Activated CD8-positive, alpha-beta memory T cell treated with anti-CD3 and anti-CD28 coated beads, Interleukin-2, amount 50 U/mL, for 24 hours (primary cell): ENCODE data around the gene ROR2.
"Not testable (repeated sequence)": the region's sequence is repeated elsewhere in the genome, so short reads cannot be mapped to it uniquely, and the experiment has no call there.

Source experiments
- DNase-seq: peaks from one replicate; pipeline ENCODE4 v3.0.0-alpha.2; 2020; ENCODE audit errors: extremely low read depth

The ROR2 gene

DNA sequence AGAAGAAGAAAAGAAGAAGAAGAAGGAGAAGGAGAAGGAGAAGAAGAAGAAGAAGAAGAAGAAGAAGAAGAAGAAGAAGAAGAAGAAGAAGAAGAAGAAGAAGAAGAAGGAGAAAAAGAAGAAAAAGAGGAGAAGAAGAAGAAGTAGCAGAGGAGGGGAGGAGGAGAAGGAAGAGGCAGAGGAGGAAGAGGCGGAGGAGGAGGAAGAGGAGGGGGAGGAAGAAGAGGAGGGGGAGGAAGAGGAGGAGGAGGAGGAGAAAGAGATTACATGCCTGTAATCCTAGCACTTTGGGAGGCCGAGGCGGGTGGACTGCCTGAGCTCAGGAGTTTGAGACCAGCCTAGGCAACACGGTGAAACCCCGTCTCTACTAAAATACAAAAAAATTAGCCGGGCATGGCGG is 315.2 kb downstream of the ROR2 start:
- not testable (repeated sequence) for DNase-seq

DNA sequence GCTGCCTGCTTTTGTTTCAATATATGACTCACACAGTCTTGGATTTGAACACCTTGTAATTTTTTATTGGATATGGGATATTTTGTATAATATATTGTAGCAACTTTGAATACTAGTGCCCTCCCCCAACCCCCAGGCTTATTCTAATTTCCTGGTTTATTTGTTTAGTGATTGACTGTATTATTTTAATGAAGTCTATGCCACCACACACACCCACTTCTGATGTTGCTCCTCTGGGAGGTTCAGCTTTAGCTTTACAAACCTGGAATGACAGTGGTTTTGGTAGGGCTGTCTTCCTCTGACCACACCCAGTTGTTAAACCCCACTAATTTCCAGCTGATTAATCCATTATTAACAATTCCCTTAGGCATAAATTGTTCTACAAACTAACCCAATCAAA is 320.3 kb downstream of the ROR2 start:
- DNase-seq: no peak

DNA sequence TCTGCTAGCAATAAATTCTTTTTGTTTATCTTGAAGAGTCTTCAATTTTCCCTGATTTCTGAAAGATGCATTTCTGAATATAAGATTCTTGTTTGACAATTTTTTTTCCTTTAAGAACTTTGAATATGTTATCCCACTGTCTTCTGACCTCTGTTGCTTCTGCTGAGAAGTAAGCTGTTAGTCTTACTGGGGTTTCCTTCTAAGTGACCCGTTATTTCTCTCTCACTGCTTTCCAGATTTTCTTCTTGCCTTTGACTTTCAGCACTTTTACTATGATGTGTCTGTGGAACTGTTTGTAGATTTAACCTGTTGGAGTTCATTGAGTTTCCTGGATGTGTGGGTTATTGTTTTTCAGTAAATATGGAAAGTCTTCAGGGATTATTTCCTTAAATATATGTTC is 321.1 kb downstream of the ROR2 start:
- DNase-seq: no peak

DNA sequence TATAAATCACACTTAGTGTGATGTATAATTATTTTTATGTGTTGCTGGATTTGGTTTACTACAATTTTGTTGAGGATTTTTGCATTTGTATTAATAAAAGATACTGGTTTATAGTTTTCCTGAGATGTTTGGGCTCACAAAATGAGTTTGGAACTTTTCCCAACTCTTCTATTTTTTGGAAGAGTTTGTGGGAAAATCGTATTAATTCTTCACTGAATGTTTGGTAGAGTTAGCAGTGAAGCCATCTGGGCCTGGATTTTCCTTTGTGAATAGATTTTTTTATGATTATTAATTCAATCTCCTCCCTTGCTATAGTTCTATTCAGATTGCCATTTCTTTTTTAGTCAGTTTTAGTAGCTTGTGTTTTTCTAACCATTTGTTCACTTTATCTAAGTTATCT is 324.7 kb downstream of the ROR2 start:
- DNase-seq: no peak

DNA sequence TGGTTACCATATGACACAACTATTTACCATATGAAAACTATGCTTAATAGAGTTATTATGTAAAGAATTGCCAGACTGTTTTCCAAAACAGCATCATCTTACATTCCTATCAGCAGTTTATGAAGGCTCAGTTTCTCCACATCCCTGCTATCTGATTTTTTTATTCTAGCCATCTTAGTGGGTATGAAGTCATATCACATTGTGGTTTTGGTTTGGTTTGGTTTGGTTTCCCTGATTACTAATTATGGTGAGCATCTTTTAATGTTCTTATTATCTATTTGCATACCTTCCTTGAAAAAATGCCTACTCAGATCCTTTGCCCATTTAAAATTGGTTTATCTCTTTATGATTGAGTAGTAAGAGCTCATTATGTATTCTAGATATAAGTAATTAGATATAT is 327.0 kb downstream of the ROR2 start:
- DNase-seq: no peak

DNA sequence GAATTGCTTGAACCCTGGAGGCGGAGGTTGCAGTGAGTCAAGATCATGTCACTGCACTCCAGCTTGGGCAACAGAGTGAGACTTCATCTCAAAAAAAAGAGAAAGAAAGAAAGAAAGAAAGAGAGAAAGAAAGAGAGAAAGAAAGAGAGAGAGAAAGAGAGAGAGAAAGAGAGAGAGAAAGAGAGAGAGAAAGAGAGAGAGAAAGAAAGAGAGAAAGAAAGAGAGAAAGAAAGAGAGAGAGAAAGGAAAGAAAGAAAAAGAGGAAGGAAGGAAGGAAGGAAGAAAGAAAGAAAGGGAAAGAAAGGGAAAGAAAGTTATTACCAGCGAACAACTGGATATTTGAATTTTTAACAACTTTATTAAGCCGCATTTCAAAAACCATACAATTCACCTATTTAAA is 327.9 kb downstream of the ROR2 start:
- DNase-seq: not testable (repeated sequence)

DNA sequence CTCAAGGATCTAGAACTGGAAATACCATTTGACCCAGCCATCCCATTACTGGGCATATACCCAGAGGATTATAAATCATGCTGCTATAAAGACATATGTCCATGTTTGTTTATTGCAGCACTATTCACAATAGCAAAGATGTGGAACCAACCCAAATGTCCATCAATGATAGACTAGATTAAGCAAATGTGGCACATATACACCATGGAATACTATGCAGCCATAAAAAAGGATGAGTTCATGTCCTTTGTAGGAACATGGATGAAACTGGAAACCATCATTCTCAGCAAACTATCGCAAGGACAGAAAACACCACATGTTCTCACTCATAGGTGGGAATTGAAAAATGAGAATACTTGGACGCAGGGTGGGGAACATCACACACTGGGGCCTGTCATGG is 336.0 kb downstream of the ROR2 start:
- not testable (repeated sequence) for DNase-seq

DNA sequence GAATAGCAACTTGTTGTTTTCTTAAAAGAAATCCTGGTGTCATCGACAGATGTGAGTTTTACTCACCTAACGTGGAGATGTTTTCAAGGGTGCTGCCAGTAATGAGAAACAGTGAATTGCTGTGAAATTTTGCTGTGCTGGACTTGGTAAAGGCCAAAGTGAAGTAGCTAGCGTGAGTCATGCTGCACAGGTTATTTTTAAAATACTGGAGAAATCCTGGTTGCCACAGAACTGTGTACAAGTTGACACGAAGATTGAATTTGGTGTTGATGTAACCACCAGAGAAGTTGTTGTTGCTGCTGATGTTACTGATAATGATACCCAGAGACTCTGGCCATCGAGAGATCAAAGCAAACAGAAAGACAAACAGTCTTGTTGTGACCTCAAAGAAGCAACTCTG is 338.4 kb downstream of the ROR2 start:
- no peak for DNase-seq

DNA sequence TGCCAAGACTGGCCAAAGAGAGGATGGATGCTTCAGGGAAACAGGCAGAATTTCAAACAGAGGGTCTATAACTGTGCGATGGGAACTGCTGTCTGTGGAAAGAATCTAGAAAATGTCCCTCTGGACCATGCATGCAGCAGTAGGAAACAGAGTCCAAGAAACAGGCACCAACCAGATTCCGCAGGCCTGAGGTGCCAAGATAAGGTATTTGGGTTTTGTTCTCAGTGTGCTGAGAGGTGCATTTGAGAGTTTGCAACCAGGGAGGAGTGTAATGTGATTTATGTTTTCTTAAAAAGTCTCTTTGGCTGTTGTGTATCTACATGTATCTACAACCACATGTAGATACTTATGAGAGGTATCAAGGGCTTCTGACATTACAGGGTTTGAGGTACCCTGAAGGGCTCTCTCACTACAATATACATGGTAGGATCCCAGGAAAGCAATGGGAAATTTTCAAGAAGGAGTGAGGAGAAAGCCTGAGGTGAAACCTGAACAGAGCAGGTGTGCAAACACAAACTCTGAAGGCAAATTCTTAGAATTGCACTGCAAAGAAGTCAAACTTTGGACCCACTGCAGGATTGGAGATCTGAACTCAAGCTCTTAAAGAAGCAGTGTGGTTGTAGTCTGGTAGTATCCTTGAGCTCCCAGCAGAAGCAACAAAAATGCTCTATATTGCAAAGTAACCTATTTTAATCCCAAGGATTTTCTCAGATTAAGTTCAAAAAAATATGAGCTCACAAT is 343.6 kb downstream of the ROR2 start:
- DNase-seq: no peak

DNA sequence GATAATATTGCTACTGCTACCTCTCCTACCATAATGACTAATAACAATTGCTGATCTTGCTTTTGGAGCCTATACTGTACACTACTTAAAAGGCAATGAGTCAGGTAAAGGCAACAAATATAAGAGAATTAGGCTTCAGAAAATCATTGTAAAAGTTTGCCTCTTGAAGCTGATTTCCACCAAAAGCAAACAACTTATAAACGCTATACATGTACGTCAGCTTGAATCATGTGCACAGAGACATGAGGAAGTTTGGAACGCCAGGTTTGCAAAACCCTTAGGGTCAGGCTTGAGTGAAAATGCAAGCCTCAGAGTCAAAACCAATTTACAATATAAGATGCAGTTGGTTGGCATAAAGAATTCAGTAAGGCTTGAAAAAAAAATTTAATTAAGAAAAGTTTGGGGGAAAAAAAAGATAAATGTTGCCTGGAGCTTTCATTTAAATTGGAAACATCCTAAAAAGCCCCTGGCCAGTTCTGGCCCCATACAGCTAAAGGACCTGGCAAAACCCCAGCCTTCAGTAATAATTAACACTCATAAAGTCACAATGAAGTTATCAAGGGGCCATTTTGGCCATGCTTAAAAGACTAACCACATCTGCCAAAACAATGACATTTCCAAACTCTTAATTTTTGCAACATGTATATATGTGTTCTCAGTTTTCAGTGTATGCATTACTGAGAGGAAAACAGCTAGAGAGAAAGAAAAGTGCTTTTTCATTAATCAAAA is 345.4 kb downstream of the ROR2 start:
- no peak for DNase-seq

DNA sequence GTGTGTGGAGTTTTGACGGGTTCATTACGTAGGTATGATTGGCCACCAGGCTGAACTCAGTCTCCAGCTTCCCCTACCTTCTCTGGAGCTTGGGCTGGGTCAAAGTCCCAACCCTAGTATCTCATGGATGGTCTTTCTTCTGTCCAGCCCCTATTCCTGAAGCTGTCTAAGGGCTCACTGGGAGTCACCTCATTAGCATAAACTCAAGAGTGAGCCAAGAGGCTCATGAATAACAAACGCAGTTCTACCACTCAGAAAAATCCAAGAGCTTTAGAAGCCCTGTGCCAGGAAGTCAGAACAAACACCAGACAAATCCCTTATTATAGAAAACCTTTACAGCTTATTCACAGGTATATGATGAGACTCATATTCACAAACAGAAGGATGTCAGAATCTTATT is 346.1 kb downstream of the ROR2 start:
- DNase-seq: no peak

DNA sequence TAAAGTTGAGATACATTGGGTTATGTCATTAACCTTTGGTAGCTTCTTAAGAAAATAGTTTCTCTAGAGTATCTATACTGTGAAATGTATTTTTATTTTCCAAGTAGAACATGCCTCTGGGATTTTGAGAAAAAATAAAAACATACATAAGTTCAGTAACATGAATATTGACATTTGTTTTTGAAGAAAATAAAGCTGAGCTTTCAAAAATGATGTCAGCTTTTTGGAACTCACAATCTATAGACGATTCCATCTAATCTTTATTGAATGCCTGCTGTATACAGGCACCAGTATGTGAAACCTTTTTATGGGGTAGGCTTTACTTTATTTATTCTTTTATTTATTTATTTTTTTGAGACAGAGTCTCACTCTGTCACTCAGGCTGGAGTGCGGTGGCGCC is 350.5 kb downstream of the ROR2 start:
- no peak for DNase-seq

DNA sequence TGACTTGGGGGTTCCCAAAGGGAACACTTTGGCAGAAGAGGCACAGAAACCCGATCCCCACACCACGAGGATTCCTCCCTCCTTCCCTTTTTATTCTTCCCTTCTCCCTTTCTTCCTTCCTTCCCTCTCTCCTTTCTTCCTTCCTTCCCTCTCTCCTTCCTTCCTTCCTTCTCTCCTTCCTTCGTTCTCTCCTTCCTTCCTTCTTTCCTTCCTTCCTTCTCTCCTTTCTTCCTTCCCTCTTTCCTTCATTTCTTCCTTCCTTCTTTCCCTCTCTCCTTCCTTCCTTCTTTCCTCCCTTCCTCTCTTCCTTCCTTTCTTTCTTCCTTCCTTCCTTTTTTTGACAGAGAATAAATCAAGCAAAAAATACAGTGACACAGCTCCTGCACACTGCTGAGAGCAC is 358.4 kb downstream of the ROR2 start:
- DNase-seq: no peak

DNA sequence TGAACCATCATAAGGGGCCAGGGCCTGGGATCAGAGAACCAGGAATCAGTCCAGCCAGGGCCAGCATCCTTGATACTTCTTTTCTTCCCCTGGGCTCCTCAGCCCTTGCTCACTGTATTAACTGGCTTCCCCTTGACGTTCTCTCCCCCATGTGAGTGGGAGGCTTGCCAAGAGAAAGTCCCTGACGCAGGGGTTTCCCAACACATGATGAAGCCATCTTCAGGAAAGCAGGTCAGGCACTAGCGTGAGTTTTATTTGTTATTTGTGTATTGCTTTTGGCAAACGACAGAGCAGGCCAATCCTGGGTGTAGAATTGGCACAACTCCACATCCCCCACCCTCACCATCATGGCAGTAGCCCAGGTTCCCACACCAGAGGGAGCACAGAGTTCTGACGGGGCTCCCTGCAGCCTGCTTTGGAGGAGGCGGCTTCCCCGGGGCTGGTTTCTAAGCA is 360.9 kb downstream of the ROR2 start:
- DNase-seq: no peak

DNA sequence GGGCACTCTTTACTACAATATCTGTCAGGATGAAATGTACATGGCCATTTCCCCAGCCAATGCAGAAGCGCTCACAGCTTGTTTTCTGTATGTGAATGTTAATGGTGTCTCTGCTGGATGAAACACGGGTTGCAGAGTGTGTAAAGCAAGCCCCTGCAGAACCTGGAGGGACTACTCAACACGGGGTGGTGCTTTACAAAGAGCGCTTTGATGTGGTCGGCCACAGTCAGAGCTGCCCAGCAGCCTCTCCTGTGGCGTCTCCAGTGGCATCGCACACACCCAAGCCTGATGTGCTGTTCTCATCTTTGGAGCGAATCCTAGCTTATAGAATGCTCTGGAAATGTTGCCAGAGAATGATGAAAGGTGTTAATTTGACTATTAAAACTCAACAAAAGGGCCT is 363.7 kb downstream of the ROR2 start:
- no peak for DNase-seq

DNA sequence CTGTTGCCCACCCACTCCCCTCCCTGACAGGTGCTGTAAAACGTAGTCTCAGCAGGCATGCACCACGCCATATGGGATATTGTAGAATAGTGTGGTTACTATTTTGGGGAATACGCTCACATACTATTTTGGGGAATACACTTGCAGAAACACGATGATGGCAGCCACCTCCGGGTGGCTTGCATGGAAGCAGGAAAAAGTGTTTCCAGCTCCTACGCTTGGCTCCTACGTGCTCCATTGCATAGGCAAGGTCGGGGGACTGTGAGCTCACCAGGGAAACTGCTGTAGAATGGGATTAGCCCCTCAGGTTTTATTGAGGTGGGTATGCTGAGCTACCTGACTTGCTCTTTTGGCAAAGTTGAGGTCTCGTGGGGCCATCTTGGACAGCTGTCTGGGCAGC is 366.1 kb downstream of the ROR2 start:
- no peak for DNase-seq

DNA sequence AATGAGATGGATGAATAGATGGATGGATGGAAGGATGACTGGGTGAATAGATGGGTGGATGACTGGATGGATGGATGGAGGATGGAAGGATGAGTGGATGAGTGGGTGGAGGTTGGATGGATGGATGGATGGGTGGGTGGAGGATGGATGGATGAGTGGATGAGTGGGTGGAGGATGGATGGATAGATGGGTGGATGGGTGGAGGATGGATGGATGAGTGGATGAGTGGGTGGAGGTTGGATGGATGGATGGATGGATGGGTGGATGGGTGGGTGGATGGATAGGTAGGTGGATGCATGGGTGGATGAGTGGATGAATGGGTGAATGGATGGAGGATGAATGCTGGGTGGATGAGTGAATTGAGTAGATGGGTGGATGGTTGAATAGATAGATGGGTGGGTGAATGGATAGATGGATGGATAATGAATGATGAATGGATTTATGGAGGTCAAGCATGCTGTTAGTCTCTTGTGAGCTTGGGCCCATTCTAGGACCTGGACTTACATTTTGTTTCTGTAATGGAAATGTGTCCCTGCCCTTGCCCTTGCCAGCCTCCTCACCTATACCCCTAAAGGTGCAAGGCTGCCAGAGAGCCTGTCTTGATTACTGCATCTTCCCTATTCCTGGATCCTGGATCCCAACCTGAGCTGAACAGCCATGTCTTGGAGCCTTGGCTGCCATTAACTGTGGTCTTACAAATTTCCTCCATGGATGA is 366.7 kb downstream of the ROR2 start:
- no peak for DNase-seq

DNA sequence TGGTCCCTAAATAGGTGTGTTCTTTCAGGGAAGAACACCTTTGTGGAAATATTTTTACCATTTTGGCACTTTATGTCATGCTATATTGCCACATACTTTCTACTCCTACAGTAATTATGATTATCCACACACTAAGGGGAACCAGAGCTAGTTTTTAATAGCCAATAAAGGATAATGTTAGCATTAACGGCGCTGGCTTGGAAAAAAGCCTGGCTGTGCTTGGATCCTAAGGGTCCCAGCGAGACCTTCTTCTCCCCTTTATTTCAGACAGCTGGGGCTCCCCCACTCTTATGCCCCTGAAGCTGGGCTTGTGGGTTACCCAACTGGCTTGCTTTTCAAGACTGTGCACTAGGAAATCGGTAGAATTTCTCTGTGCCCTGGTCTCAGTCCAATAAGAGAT is 367.8 kb downstream of the ROR2 start:
- no peak for DNase-seq

DNA sequence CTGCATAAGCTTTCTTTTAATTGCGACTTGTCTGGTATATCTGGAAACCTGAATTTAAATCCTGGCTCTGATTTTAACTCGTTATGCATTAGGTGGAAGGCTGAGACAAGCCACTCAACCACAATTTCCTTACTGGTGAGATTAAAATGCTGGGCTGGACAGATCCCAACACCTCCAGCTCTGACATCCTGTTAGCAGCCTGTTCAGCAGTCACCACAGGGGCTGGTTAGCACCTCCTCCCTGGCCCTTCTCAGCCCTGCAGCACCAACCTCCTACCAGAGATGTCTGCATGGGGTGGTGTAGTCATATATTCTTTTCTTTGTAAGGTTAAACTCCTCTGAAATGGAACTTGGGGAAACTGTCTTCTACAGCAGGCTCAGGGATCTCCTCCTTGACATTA is 369.9 kb downstream of the ROR2 start:
- DNase-seq: no peak

DNA sequence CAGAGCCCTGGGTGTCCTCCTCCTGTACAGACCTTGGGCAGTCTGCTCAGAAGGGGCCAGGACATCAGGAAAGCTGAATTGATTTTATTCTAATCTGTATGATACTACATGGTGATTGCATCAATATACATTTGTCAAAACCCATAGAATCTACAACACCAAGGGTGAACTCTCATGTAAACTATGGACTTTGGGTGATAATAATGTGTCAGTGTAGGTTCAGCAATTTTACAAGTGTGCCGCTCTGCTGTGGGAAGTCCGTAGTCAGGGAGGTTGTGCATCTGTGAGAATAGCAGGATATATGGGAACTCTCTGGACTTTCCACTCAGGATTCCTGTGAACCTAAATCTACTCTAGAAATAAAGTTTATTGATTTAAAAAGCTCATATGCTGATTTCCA is 371.1 kb downstream of the ROR2 start:
- DNase-seq: no peak

DNA sequence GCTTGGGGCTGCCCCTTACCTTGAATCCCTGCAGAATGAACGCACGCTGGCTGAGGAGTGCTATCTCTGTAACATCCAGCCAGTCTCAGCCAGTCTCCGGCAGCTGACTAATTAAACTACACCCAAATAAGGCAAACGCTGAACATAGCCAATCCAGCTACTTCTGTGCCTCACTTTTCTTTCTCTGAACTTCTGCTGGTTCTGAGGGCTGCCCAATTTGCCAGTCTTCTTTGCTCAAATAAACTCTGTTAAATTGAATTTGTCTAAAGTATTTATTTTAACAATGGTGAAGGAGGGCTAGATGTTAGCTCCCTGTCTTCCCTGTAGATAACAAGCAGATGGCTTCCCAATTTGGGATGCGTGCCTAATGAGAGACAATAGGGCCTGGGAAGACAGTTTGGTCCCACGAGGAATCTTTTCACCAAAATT is 372.4 kb downstream of the ROR2 start:
- DNase-seq: no peak

DNA sequence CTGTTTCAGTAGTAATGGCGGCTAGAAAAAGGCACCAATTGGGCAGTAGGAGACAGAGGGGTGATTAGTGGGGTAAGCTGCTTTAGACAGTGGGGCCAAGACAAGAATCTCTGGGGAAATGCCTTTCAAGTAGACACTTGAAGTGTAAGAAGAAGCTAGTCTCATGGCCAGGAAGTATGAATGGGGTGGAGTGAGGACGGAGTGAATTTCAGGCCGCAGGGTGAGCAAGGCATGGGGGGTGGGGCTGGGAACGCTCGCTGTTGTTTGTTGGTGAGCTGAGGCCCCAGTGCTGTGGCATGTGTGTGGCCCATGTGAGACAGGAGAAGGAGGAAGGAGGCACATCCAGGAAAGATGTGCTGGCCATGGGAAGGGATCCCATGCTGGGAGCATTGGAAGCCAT is 377.2 kb downstream of the ROR2 start:
- DNase-seq: no peak

DNA sequence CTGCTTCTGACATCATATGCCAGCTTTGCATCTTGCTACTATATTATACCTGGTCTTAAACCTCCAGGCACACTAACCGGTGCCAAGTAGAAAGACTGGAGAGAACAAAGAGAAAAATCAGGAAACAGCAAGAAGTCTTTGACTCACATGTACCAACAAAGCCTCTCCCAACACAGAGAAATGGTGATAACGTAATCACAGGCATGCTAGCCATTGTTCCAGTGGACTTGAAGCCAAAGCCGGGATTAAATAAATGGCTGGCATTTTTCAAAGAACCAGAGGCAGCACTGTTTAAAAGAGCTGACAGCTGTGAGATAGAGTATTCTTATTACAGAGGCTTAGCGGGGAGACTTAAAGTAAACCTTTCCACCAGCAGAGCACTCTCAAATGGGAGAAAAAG is 378.0 kb downstream of the ROR2 start:
- no peak for DNase-seq
